Activated T-cell treated with anti-CD3 and anti-CD28 coated beads, Interleukin-2, amount 50 U/mL, for 72 hours (primary cell): ENCODE data around the gene IFI27L2. TPM values are rescaled to one million over a fixed set of nuclear protein-coding genes. Genes with fewer than 3 reads are reported as not detected.
"Not testable (repeated sequence)": the region's sequence is repeated elsewhere in the genome, so short reads cannot be mapped to it uniquely, and the experiment has no call there.

Experiments
- ATAC-seq, 2 donors: fragments of 150-1000 bp; cut with Tn5 transposase; replicated peaks in 1 of 2; 2 replicates each; pipeline ENCODE4 v1.10.0; 2021; ENCODE audit warnings: moderate library complexity in 2 of 2, mild to moderate bottlenecking in 1 of 2
- DNase-seq, 2 donors: peaks; one replicate each; pipeline ENCODE4 v3.0.0; 2021 to 2022; ENCODE audit warnings: mixed read lengths in 1 of 2
- H3K27ac Mint-ChIP-seq: one replicate; pipeline ENCODE4 v1.8.0; 2022; ENCODE audit warnings: mild to moderate bottlenecking, moderate library complexity, mixed read lengths
- H3K27me3 Mint-ChIP-seq: one replicate; pipeline ENCODE4 v1.8.0; 2022; ENCODE audit warnings: low read depth, mixed read lengths
- H3K36me3 Mint-ChIP-seq, 2 donors: one replicate each; pipeline ENCODE4 v1.8.0; 2022; ENCODE audit warnings: mixed read lengths in 2 of 2, mild to moderate bottlenecking in 1 of 2; ENCODE audit not compliant: insufficient read depth in 2 of 2
- H3K4me1 Mint-ChIP-seq: one replicate; pipeline ENCODE4 v1.8.0; 2022; ENCODE audit warnings: low read depth, mixed read lengths
- H3K4me3 Mint-ChIP-seq, 2 donors: one replicate each; pipeline ENCODE4 v1.8.0; 2022; ENCODE audit warnings: mild to moderate bottlenecking in 2 of 2, mixed read lengths in 2 of 2, moderate library complexity in 2 of 2
- H3K9me3 Mint-ChIP-seq, 2 donors: one replicate each; pipeline ENCODE4 v1.8.0; 2022; ENCODE audit warnings: mixed read lengths in 2 of 2
- total RNA-seq, 2 donors: library from RNA; stranded (reverse); gene quantifications; one replicate each; pipeline ENCODE4 v1.2.3, GENCODE V29; 2022

The IFI27L2 gene
- total RNA-seq, 2 donors from 2014 or later: 52.0 to 66.0 TPM

DNA sequence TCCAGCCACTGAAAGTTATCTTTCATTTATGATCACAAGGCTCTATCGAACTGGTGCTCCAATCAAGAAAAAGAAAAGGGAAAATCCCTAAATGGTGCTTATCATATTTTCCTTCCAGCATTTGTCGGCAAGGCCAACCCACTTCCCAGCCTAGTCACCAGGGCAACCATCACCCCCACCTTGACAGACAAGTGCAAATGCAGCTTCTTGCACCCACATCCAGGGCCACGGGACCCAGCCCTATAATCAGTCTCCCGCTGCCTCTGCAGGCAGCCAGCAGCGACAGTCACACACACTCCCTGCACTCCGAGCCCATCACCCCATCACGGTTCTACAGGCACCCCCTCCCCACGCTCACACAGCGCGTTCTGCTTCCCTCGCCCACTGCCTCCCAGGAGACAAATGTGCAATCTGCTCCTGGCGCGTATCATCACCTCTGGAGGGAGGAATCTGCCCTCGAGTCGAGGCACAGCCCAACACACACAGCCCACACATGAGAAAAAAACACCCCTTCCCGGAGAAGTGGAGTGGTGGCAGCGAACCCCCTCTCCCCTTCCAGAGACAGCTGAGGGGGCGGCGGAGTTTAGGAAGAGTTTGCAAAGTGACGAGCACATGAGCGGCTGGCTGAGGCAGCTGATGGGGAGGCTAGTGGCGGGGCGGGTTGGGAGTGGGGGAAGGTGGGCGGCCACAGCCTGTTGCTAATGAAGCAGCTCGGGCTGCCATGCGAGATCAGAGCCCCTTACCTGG is 35.5 kb upstream of the IFI27L2 start:
- H3K36me3 Mint-ChIP-seq: no peaks in the 10 kb centered on the region
- no peak overlapping the region for H3K27ac Mint-ChIP-seq
- H3K4me1 Mint-ChIP-seq: peaks cover 50% of the 10 kb centered on the region
- peak overlapping the region; percentile 10 to 37 for H3K4me3 Mint-ChIP-seq
- no peaks in the 10 kb centered on the region for H3K9me3 Mint-ChIP-seq
- ATAC-seq: peak; percentile 55 to 58
- no peak for DNase-seq
- H3K27me3 Mint-ChIP-seq: no peaks in the 10 kb centered on the region

DNA sequence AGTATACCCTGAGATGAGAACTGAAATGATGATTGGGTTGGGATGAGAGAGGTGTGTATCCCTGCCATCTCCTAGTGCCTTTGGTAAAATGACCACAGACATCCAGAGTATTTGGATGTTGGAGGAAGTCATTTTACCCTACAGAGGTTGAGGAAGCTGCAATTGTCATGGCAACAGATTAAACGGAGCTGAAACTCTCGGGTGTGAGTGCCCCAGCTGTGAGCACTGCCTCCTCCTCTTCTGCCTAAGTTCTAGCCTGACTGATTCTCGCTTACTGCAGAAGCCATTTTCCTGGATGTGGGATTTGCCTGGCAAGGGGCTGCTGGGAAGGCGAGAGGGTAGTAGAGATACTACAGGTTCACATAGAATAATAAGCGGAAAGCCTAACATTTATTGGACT is 34.4 kb upstream of the IFI27L2 start:
- H3K36me3 Mint-ChIP-seq: no peaks in the 10 kb centered on the region
- H3K27ac Mint-ChIP-seq: peak overlapping the region; percentile 7
- H3K9me3 Mint-ChIP-seq: no peaks in the 10 kb centered on the region
- peaks cover 51% of the 10 kb centered on the region for H3K4me1 Mint-ChIP-seq
- DNase-seq (no peak), ATAC-seq (peak in 1 of 2 donors; percentile 45)
- no peaks in the 10 kb centered on the region for H3K27me3 Mint-ChIP-seq
- no peak overlapping the region for H3K4me3 Mint-ChIP-seq

DNA sequence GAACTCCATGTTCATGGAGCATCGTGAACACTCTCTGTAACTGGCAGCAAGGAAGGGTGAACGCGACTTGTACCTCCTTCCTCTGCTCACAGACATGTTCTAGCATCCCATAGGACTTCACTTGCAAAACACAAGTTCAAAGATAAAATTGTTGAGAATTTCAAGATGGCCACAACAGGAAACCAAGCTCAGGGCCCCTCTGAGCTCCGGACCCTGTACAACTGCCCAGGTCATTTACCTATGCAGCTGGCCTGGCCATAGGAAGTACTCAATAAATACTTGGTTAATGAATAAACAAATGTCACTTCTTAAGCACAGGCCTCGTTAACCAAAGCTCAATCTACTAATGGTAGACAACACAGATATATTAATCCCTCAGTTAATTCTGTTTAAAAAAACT is 33.1 kb upstream of the IFI27L2 start:
- Mint-ChIP-seq H3K27ac (no peak overlapping the region), H3K4me1 (peaks cover 64% of the 10 kb centered on the region), H3K4me3 (no peak overlapping the region), H3K9me3 (no peaks in the 10 kb centered on the region), H3K27me3 (no peaks in the 10 kb centered on the region), H3K36me3 (no peaks in the 10 kb centered on the region)
- ATAC-seq (no peak), DNase-seq (no peak)

DNA sequence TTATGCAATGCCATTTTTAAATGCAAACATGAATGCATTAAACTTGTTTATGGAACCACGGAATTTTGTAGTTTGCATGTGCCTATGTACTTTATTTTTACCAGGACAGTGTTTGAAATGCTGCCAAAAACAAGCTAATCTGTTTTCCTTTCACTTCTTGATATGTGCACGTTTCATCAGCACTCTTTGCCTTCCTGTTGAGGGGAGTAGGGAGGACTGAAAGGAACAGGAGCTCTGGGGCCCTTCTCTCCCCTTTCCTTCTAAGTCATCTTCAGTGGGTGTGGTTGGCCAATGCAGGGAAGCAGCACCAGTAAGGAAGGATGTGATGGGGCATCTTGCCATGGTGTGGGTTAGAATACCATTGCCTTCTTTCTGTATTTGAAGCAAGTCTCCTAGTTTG is 32.6 kb upstream of the IFI27L2 start:
- Mint-ChIP-seq H3K36me3 (no peaks in the 10 kb centered on the region), H3K27ac (no peak overlapping the region), H3K4me1 (peaks cover 64% of the 10 kb centered on the region), H3K27me3 (no peaks in the 10 kb centered on the region), H3K4me3 (peak overlapping the region in 1 of 2 donors; percentile 9), H3K9me3 (no peaks in the 10 kb centered on the region)
- DNase-seq (no peak), ATAC-seq (no peak)

DNA sequence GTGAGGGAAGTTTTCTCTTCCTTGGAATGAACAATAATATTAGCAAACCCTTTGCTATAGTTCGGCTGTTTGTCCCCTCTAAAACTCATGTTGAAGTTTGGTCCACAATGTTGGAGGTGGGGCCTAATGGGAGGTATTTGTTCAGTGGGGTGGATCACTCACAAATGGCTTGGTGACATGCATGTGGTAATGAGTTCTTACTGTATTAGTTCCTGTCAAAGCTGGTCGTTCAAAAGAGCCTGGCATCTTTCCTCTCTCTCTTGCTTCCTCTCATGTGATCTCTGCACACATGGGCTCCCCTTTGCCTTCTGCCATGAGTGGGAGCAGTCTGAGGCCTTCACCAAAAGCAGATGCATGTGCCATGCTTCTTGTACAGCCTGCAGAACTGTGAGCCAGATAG is 31.7 kb upstream of the IFI27L2 start:
- Mint-ChIP-seq H3K4me1 (peaks cover 64% of the 10 kb centered on the region), H3K36me3 (no peaks in the 10 kb centered on the region), H3K4me3 (no peak overlapping the region), H3K9me3 (no peaks in the 10 kb centered on the region), H3K27me3 (no peaks in the 10 kb centered on the region), H3K27ac (no peak overlapping the region)
- ATAC-seq (no peak), DNase-seq (no peak)

DNA sequence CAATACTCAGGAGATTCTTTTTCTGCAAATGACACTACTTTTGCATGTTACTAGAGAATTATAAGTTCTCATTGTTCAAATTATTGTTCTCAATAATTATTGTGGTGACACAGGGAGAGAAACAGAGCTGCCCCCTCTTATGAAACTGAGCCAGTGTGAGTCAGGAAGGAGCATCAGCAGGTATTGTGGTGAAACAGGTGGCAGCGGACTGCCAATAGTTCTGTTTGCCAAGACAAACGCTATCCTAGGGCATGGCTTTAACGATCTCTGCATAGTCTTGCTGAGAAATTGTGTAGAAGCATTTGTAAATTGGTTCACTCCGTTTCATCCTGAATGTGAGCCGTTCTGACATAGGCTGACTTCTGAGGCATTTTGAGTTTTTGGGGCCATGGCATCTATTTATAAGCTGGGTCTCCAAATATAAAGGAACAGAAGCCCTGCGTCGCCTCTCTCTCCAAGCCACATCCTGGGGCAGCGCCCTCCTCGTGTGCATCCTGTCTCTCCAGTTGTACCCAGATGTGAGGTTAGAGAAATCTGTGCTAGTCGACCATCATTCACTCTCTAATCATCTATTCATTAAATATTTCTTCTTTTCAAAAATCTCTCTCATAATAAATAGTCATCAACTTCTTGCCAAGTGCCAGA is 29.0 kb upstream of the IFI27L2 start:
- Mint-ChIP-seq H3K27ac (no peak overlapping the region), H3K27me3 (no peaks in the 10 kb centered on the region), H3K9me3 (peaks cover 0 to 4% of the 10 kb centered on the region in 2 donors), H3K36me3 (no peaks in the 10 kb centered on the region), H3K4me3 (peak overlapping the region; percentile 1 to 34), H3K4me1 (peaks cover 47% of the 10 kb centered on the region)
- no peak for DNase-seq
- ATAC-seq: peak; percentile 56 to 67

DNA sequence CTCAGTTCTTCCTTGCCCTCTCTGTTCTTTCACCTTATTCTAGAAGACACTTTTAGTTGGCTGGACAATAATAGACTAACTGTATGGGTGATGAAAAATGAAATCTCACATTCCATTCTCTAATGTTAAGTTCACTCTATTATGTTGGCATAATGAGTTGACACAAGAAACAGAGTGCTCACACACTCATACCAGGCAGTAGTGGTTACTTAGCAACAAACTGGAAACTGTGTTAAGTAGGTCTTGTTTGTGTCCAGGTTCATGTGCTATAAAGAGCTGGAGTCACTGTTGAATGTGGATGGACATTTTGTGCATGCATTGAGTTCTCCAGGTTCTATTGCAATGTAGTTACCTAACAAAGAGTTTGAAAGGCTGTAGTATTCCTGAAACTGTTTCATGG is 27.8 kb upstream of the IFI27L2 start:
- H3K27me3 Mint-ChIP-seq: no peaks in the 10 kb centered on the region
- no peak overlapping the region for H3K27ac Mint-ChIP-seq
- H3K4me1 Mint-ChIP-seq: peaks cover 36% of the 10 kb centered on the region
- ATAC-seq: peak; percentile 56 to 79
- peaks cover 0 to 4% of the 10 kb centered on the region in 2 donors for H3K9me3 Mint-ChIP-seq
- H3K36me3 Mint-ChIP-seq: no peaks in the 10 kb centered on the region
- no peak overlapping the region for H3K4me3 Mint-ChIP-seq
- DNase-seq: no peak

DNA sequence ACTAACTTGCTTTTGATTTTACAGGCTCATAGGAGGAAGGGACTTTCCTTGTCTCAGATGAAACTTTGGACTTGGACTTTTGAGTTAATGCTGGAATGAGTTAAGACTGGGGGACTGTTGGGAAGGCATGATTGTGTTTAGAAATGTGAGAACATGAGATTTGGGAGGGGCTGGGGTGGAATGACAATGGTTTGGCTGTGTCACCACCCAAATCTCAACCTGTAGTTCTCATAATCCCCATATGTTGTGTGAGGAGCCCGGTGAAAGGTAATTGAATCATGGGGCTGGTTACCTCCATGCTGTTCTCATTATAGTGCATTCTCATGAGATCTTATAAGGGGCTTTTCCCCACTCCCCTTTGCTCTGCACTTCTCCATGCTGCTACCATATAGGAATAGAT is 26.7 kb upstream of the IFI27L2 start:
- H3K27me3 Mint-ChIP-seq, ATAC-seq, H3K27ac Mint-ChIP-seq, DNase-seq, H3K36me3 Mint-ChIP-seq, H3K9me3 Mint-ChIP-seq, H3K4me3 Mint-ChIP-seq: not testable (repeated sequence)
- peaks cover 26% of the 10 kb centered on the region for H3K4me1 Mint-ChIP-seq

DNA sequence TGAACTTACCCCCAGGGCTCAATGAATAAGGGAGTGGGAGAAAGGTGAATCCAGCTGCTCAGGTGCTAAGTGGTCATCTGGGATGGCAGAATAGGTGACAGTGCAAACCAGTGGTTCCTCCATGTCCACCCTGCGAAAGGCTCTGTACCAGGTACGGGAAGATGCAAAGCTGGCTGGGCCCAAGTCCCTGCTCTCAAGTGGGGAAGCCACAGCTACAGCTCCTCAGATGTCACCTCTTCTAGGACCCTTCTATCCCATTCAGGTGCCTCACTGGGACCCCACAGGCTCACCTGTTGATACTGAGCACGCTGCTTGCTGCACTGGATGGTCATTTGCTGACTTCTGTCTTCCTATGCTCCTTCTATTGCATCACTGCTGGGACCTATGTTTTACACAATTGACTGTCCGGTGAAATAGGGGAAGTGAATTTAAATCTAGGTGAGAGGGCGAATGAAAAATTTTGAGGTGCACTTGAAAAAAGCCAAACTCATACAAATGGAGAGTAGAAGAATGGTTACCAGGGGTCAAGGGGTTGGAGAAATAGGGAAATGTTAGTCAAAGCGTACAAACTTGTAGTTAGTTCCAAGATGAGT is 24.4 kb upstream of the IFI27L2 start:
- no peaks in the 10 kb centered on the region for H3K36me3 Mint-ChIP-seq
- peaks cover 14% of the 10 kb centered on the region for H3K4me1 Mint-ChIP-seq
- ATAC-seq (no peak), DNase-seq (no peak)
- no peak overlapping the region for H3K27ac Mint-ChIP-seq
- no peak overlapping the region for H3K4me3 Mint-ChIP-seq
- peaks cover 0 to 4% of the 10 kb centered on the region in 2 donors for H3K9me3 Mint-ChIP-seq
- peaks cover 8% of the 10 kb centered on the region for H3K27me3 Mint-ChIP-seq

DNA sequence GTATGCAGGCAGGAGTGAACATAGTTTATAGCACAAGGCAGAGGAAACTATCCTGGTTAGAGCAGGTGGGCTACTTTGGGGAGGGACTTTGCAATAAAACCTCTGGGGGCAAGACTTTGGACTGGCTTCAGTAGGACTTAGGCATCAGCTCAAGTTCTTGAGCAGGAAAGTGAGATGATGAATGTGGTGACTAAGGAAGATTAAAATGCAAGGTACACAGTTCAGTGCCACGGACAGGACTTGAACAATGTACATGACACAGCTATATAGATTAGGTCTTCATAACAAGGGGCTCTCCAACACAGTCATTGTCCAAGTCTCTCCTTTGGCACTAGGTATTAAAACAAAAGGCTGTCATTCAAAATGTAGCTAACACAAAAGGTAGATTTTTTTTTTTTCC is 23.3 kb upstream of the IFI27L2 start:
- peaks cover 0 to 4% of the 10 kb centered on the region in 2 donors for H3K9me3 Mint-ChIP-seq
- H3K36me3 Mint-ChIP-seq: no peaks in the 10 kb centered on the region
- peaks cover 3% of the 10 kb centered on the region for H3K4me1 Mint-ChIP-seq
- no peak overlapping the region for H3K4me3 Mint-ChIP-seq
- peaks cover 8% of the 10 kb centered on the region for H3K27me3 Mint-ChIP-seq
- ATAC-seq: no peak
- DNase-seq: no peak
- no peak overlapping the region for H3K27ac Mint-ChIP-seq

DNA sequence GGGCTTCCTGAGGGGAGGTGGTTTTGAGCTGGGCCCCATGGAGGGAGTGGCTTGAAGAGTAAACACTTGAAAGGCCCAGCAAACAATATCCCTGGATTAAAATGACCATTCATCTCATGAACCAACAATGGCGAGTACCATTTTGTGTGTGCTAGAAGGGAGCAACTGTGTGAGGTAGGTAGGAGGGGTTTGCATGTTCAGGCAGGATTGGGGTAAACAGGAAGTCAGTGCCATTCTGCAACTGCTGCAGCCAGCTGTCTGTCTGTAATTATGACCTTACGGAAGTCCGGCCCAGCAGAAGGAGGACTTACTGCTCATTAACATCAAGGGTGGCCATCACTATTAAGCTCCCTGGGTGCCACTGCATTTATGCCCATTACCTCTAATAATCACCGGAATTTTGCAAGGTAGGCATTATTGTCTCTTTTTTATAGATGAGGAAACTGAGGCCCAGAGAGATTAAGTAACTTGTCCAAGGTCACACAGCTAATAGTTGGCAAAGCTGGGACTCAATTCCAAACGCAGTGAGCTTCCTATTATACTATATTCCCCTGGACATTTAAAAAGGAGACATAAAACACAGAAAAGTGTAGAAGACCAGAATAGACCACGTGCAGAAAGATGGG is 16.6 kb upstream of the IFI27L2 start:
- peaks cover 2% of the 10 kb centered on the region for H3K27me3 Mint-ChIP-seq
- no peak for DNase-seq
- no peaks in the 10 kb centered on the region for H3K9me3 Mint-ChIP-seq
- H3K36me3 Mint-ChIP-seq: no peaks in the 10 kb centered on the region
- ATAC-seq: peak in 1 of 2 donors; percentile 19
- no peak overlapping the region for H3K4me3 Mint-ChIP-seq
- H3K4me1 Mint-ChIP-seq: peaks cover 18% of the 10 kb centered on the region
- H3K27ac Mint-ChIP-seq: no peak overlapping the region

DNA sequence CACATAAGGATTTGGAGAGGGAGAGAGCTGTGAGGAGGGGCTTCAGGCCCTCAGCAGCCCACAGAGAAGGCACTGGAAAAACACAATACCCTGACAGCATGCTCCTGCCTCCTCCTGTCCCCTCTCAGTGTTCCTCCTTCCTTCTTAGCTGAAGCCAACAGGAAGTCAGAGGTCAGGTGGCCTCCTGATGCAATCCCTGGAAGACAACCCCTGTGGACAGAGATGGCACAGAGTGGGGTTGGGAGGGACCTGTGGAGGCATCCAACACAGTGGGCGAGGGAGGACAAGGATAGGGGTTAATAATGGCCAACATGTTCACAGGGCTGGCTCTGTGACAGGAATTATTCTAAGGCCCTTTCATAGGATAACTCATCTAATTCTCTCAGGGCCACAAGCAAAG is 15.4 kb upstream of the IFI27L2 start:
- H3K36me3 Mint-ChIP-seq: no peaks in the 10 kb centered on the region
- no peak overlapping the region for H3K4me3 Mint-ChIP-seq
- no peaks in the 10 kb centered on the region for H3K9me3 Mint-ChIP-seq
- H3K4me1 Mint-ChIP-seq: peaks cover 18% of the 10 kb centered on the region
- no peaks in the 10 kb centered on the region for H3K27me3 Mint-ChIP-seq
- DNase-seq (no peak), ATAC-seq (peak in 1 of 2 donors; percentile 33)
- no peak overlapping the region for H3K27ac Mint-ChIP-seq

DNA sequence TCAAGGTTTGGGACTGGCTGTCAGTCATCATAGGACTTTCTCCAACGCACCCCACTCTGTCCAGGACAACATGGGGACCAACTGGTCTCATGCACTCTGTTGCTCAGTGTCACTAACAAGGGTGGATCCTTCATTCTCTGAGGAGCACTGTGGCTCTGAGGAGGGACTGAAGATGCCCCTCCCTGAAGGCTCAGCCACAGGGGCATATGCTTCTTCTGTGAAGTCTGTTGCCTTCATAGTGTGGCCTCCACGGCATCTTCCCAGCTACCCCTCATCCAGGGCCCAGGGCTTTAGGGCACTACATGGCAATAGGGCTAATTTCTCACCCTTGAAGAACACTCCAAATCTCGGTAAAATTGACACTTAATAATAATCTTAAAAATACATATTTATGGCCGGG is 14.3 kb upstream of the IFI27L2 start:
- Mint-ChIP-seq H3K27ac (no peak overlapping the region), H3K27me3 (peaks cover 4% of the 10 kb centered on the region), H3K4me3 (no peak overlapping the region), H3K4me1 (peaks cover 18% of the 10 kb centered on the region), H3K9me3 (no peaks in the 10 kb centered on the region), H3K36me3 (no peaks in the 10 kb centered on the region)
- no peak for ATAC-seq
- DNase-seq: no peak
